ENCODE data around the gene DPM1. TPM values are rescaled to one million over a fixed set of nuclear protein-coding genes. Genes with fewer than 3 reads are reported as not detected.

The DPM1 gene
- 32.7 and 37.7 TPM in 2 replicates for total RNA-seq
- long read RNA-seq, transcript DPM1-202 (10 exons, 1,073 nt) = minor isoform, 12 of 145 reads
- long read RNA-seq, transcript DPM1-201 (10 exons, 1,161 nt) = minor isoform, 12 of 145 reads
- long read RNA-seq, transcript DPM1-203 (9 exons, 1,075 nt) = major isoform, 74 of 145 reads
- long read RNA-seq, partial matches to known transcripts = 4 of 145 reads
- long read RNA-seq, other reads (novel, unspliced or antisense) = 42 of 145 reads

DNA sequence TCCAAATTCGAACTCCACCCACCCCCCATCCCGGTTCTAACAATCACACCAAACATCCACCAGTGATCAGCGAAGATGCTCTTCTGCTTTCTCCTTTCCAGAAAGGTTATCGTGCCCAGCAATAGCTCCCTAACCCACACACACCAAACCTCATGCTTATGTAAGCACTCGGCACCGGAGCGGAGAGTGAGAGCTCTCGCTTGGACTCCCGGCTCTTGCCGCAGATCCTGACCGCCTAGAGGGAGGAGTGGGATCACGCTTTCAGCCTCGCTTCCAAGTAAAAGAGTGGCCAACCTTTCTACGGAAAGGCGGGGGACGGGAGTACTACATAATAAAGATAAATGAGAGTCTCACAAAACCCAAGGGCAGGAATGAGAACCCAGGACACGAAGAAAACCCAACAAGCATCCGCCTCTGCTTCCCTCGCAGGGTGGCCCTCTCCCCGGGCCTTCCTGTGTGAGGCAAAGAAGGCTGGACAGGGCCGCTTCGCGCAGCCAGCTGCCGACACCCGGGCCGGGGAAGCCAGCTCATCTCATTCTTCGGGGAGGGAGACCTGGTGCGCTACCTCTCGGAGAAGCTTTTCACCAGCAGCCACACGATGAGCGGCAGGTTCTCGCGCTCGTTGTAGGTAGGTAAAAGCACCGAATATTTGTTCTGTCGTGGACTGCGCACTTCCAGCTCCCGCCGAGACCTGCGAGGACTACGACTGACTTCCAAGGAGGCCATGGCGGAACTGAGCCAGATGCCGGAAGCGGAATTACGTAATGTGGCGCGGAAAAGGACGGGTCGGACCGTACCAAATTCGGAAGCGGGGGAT, at the start of gene DPM1:
DPM1 (minus strand) TSS at position 735 of the 817 bp plus-strand sequence; CDS start at position 726, 9 bp downstream.
- Mint-ChIP-seq H3K4me3 (ENCODE audit: unreplicated experiment) (peak within 1 kb of the TSS; percentile 91), H3K27me3 (ENCODE audit: unreplicated experiment) (no peaks in the 10 kb centered on the region), H3K36me3 (ENCODE audit: unreplicated experiment) (peaks cover 31% of the 10 kb centered on the region), H3K9me3 (ENCODE audit: unreplicated experiment) (peaks cover 5% of the 10 kb centered on the region), H3K27ac (ENCODE audit: unreplicated experiment) (peak within 1 kb of the TSS; percentile 100), H3K4me1 (ENCODE audit: unreplicated experiment) (peaks cover 45% of the 10 kb centered on the region)
- TF ChIP-seq, protein P1, sequence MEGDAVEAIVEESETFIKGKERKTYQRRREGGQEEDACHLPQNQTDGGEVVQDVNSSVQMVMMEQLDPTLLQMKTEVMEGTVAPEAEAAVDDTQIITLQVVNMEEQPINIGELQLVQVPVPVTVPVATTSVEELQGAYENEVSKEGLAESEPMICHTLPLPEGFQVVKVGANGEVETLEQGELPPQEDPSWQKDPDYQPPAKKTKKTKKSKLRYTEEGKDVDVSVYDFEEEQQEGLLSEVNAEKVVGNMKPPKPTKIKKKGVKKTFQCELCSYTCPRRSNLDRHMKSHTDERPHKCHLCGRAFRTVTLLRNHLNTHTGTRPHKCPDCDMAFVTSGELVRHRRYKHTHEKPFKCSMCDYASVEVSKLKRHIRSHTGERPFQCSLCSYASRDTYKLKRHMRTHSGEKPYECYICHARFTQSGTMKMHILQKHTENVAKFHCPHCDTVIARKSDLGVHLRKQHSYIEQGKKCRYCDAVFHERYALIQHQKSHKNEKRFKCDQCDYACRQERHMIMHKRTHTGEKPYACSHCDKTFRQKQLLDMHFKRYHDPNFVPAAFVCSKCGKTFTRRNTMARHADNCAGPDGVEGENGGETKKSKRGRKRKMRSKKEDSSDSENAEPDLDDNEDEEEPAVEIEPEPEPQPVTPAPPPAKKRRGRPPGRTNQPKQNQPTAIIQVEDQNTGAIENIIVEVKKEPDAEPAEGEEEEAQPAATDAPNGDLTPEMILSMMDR (IDR thresholded peaks at IDR 0.05) = no peak
- DNase-seq (ENCODE audit: extremely low spot score, unreplicated experiment) = peak; percentile 91

DNA sequence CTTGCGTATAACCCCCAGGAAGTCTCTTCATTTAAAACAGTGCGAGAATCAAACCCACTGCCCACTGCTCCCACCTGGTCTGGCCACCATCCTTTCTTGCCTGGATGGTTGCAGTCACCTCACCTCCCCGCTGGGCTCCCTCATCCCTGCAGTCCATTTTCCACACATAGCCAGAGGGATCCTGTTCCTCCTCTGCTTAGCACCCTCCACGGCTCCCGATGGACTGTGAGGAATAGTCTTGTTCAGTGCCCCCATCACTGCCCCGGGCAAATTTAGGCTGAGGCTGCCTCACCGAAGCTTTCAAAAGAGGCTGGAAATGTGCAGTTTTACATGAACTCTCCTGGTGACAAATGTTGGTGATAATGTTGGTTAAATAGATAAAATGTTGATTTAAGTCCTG, 46.9 kb upstream of the DPM1 start:
- H3K4me1 Mint-ChIP-seq (ENCODE audit: unreplicated experiment) = no peaks in the 10 kb centered on the region
- H3K4me3 Mint-ChIP-seq (ENCODE audit: unreplicated experiment) = no peak overlapping the region
- H3K36me3 Mint-ChIP-seq (ENCODE audit: unreplicated experiment) = no peaks in the 10 kb centered on the region
- no peaks in the 10 kb centered on the region for H3K27me3 Mint-ChIP-seq (ENCODE audit: unreplicated experiment)
- H3K27ac Mint-ChIP-seq (ENCODE audit: unreplicated experiment) = no peak overlapping the region
- no peaks in the 10 kb centered on the region for H3K9me3 Mint-ChIP-seq (ENCODE audit: unreplicated experiment)
- TF ChIP-seq, protein P1 (IDR thresholded peaks at IDR 0.05) = no peak
- no peak for DNase-seq (ENCODE audit: extremely low spot score, unreplicated experiment)

DNA sequence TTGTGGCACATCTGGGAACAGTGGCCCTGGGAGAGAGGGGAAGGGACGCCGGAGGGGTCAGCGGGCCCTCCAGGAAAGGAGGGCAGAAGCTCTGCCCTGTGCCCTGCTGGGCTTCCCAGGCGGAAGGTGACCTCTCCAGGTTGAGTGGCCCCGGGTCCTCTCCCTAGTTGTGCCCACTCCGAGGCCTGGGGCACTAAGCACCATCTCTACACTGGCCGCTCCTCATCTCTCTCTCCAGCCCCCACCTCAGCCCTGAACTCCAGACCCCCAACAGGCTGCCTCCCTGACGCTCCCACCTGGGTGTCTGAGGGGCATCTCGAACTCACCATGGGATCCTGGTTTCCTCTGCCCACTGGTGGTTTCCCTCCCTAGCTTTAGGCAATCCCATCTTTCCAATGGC, 46.4 kb upstream of the DPM1 start:
- TF ChIP-seq, protein P1 (IDR thresholded peaks at IDR 0.05) = no peak
- H3K27ac Mint-ChIP-seq (ENCODE audit: unreplicated experiment) = no peak overlapping the region
- no peak for DNase-seq (ENCODE audit: extremely low spot score, unreplicated experiment)
- no peak overlapping the region for H3K4me3 Mint-ChIP-seq (ENCODE audit: unreplicated experiment)
- no peaks in the 10 kb centered on the region for H3K36me3 Mint-ChIP-seq (ENCODE audit: unreplicated experiment)
- no peaks in the 10 kb centered on the region for H3K27me3 Mint-ChIP-seq (ENCODE audit: unreplicated experiment)
- no peaks in the 10 kb centered on the region for H3K9me3 Mint-ChIP-seq (ENCODE audit: unreplicated experiment)
- H3K4me1 Mint-ChIP-seq (ENCODE audit: unreplicated experiment) = no peaks in the 10 kb centered on the region

DNA sequence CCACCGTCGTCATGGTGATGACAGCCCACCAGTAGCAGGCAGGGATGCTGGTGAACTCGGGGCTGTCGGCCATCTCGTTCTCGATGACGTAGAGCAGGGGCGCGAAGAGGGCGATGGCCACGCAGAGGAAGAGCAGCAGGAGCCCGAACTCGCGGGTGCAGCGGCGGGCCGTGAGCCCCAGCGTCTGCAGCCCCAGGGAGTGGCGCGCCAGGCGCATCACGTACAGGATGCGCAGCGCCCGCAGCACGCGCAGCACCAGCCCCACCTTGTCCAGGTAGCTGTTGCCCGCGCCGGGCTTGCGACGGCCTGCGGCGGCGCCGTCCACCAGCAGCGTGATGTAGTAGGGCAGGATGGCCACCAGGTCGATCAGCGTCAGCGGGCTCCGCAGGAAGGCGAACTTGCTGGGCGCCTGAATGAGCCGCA, 46.0 kb upstream of the DPM1 start:
- Mint-ChIP-seq H3K36me3 (ENCODE audit: unreplicated experiment) (no peaks in the 10 kb centered on the region), H3K27me3 (ENCODE audit: unreplicated experiment) (no peaks in the 10 kb centered on the region), H3K9me3 (ENCODE audit: unreplicated experiment) (no peaks in the 10 kb centered on the region), H3K4me1 (ENCODE audit: unreplicated experiment) (no peaks in the 10 kb centered on the region), H3K27ac (ENCODE audit: unreplicated experiment) (no peak overlapping the region), H3K4me3 (ENCODE audit: unreplicated experiment) (no peak overlapping the region)
- TF ChIP-seq, protein P1 (IDR thresholded peaks at IDR 0.05) = no peak
- DNase-seq (ENCODE audit: extremely low spot score, unreplicated experiment) = no peak

DNA sequence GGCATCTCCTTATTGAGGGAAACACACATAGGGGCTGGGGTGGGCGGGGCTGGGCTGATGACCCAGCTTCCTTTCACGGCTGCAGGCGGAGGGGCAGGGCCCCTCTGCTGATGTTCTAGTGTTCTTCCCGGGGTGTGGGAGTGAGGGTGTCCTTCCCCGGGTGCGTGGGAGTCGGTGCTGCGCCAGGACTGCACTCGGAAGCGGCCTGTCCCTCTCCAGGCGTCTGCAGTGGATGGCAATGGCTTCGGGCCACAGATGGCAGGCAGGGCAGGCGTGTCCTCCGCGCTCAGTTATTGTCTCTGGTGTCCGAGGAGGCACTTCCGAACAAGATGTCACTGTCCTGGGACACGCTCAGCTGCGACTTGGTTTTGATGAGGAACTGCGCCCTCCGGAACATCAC, 45.4 kb upstream of the DPM1 start:
- H3K4me3 Mint-ChIP-seq (ENCODE audit: unreplicated experiment) = no peak overlapping the region
- no peaks in the 10 kb centered on the region for H3K36me3 Mint-ChIP-seq (ENCODE audit: unreplicated experiment)
- H3K27ac Mint-ChIP-seq (ENCODE audit: unreplicated experiment) = no peak overlapping the region
- H3K9me3 Mint-ChIP-seq (ENCODE audit: unreplicated experiment) = no peaks in the 10 kb centered on the region
- TF ChIP-seq, protein P1 (IDR thresholded peaks at IDR 0.05) = no peak
- no peak for DNase-seq (ENCODE audit: extremely low spot score, unreplicated experiment)
- H3K27me3 Mint-ChIP-seq (ENCODE audit: unreplicated experiment) = peaks cover 4% of the 10 kb centered on the region
- no peaks in the 10 kb centered on the region for H3K4me1 Mint-ChIP-seq (ENCODE audit: unreplicated experiment)

Data from osteocyte (in vitro differentiated cells).